ENCODE data around the gene CASP12.

The CASP12 gene

DNA sequence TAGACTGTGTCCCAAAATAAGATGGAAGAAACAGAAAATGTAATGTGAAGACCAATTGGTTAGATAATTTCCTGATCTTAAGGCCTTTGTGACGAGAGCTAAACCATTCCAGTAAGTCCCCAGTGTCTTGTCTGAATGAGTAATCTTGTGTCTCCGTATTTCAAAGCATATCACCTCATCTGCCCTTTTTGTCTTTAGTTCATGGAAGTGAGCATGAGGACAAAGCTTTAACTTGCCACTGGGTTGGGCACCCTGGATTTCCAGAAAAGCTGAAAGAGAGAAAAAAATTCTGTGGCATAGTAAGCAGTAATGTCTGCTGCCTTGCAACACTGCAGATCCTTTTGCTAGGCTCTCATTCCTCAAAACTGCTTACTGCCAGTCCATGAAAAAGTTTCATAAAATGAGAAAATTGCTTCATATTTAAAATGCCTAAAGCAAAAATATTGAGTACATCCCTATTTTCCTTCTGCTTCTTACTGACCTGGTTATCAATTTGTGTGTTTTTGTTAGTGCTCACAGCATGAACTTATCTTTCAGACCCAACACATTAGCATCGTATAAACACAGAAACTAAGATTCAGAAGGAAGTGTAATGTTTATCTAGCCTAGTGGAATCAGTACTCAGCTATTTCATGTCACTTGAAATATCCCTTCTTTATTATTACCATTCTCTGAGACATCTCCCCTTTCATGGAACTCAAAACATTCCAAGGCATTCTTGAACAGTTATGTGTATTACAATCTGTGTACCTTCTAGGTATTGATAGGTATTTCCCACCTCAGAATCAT, 5.3 kb downstream of the CASP12 start:
- no peak for DNase-seq (ENCODE audit: insufficient read length, low spot score)
- TF ChIP-seq POLR2A (IDR thresholded peaks at IDR 0.05; ENCODE audit: low read depth, low read length) (no peak), SPI1 (IDR thresholded peaks at IDR 0.05; ENCODE audit: low read depth, low read length) (no peak), POU2F2 (IDR thresholded peaks at IDR 0.05; ENCODE audit: low read depth, low read length) (no peak), PAX5 (IDR thresholded peaks at IDR 0.05; ENCODE audit: insufficient read depth, low read length, severe bottlenecking) (no peak), POLR2AphosphoS5 (IDR thresholded peaks at IDR 0.05; ENCODE audit: low read depth, low read length) (no peak), TAF1 (IDR thresholded peaks at IDR 0.05; ENCODE audit: low read depth, low read length) (no peak)
- FAIRE-seq: no peak

- TF ChIP-seq TAF1 (IDR thresholded peaks at IDR 0.05; ENCODE audit: low read depth, low read length) (no peak), POLR2A (IDR thresholded peaks at IDR 0.05; ENCODE audit: low read depth, low read length) (no peak), SPI1 (IDR thresholded peaks at IDR 0.05; ENCODE audit: low read depth, low read length) (no peak), POLR2AphosphoS5 (IDR thresholded peaks at IDR 0.05; ENCODE audit: low read depth, low read length) (no peak), PAX5 (IDR thresholded peaks at IDR 0.05; ENCODE audit: insufficient read depth, low read length, severe bottlenecking) (no peak), POU2F2 (IDR thresholded peaks at IDR 0.05; ENCODE audit: low read depth, low read length) (no peak)
- FAIRE-seq (no peak), DNase-seq (ENCODE audit: insufficient read length, low spot score) (no peak)
Observed at GRCh38 chr11:104891135-104891534, 7.1 kb downstream of the CASP12 start.

- no peak for TF ChIP-seq PAX5 (IDR thresholded peaks at IDR 0.05; ENCODE audit: insufficient read depth, low read length, severe bottlenecking)
- no peak for TF ChIP-seq POLR2AphosphoS5 (IDR thresholded peaks at IDR 0.05; ENCODE audit: low read depth, low read length)
- TF ChIP-seq POLR2A (IDR thresholded peaks at IDR 0.05; ENCODE audit: low read depth, low read length): no peak
- no peak for TF ChIP-seq SPI1 (IDR thresholded peaks at IDR 0.05; ENCODE audit: low read depth, low read length)
- TF ChIP-seq POU2F2 (IDR thresholded peaks at IDR 0.05; ENCODE audit: low read depth, low read length): no peak
- no peak for TF ChIP-seq TAF1 (IDR thresholded peaks at IDR 0.05; ENCODE audit: low read depth, low read length)
- FAIRE-seq (no peak), DNase-seq (ENCODE audit: insufficient read length, low spot score) (no peak)
Observed at GRCh38 chr11:104883342-104883741, 14.9 kb downstream of the CASP12 start.

DNA sequence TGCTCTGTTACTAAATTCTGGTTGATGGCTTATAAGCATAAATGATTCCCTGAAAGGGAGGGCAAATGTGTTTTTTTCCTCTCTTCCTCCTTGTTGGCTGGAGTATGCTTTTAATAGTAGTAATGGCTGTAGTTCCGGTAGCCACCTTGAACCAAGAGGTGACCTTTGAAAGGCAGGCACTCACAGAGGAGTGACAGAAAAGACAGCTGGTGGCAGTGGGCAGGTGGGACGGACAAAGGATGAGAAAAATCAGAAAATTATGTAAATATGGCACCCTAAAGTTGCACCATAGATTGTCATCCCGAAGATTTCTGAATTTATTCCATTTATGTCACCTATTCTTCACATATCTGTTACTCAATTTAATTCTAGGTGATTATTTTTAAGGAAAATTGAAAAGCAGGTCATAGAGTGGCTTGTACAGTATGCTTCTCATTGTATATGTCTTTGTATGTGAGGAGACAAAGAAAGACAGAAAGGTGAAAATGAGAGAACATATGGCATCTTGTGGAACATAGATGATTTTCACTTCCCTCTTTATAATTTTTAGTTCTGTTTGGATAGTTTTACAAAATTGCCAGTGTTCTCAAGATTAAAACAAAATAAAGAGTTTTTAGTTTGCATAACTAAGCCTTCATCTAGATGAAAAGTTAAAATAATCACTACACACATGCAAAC, 17.0 kb downstream of the CASP12 start:
- FAIRE-seq (peak; percentile 83), DNase-seq (ENCODE audit: insufficient read length, low spot score) (no peak)
- peak; percentile 83 for TF ChIP-seq SPI1 (IDR thresholded peaks at IDR 0.05; ENCODE audit: low read depth, low read length)
- TF ChIP-seq POLR2A (IDR thresholded peaks at IDR 0.05; ENCODE audit: low read depth, low read length): no peak

DNA sequence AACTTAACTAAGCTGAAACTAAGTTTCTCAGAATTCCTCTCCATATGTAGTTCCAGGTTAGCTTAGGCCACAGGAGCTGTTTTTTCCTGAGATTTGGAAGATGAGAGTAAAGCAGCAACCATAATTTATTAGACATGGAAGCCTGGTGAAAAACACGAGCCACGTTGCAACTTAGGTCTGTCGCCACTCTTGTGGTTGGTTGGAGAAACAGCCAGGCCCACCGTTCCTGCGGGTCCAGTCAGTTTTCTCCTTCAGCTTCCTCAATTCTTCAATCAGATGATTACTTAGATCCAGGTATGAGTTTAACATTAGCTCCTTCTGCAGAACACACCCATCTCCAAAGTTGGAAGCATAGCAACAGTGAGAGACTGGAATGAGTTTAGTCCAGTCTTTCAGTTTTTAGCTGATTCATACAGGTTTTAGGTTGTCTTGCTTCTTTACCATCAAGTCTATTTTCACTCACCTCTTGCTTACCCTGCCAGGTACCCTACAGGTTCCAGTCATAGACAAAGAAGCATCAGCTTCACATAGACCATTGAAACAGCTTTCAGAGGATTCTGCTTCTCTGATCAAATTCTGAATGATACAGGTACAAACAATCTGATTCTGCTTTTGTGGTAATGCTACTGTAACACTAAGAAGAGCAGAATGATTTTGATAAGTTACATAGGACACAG, 18.6 kb downstream of the CASP12 start:
- FAIRE-seq (peak; percentile 62), DNase-seq (ENCODE audit: insufficient read length, low spot score) (no peak)
- TF ChIP-seq PAX5 (IDR thresholded peaks at IDR 0.05; ENCODE audit: insufficient read depth, low read length, severe bottlenecking) (no peak), SPI1 (IDR thresholded peaks at IDR 0.05; ENCODE audit: low read depth, low read length) (no peak), POLR2A (IDR thresholded peaks at IDR 0.05; ENCODE audit: low read depth, low read length) (no peak), POU2F2 (IDR thresholded peaks at IDR 0.05; ENCODE audit: low read depth, low read length) (no peak)

- TF ChIP-seq POLR2A (IDR thresholded peaks at IDR 0.05; ENCODE audit: low read depth, low read length) (no peak), POU2F2 (IDR thresholded peaks at IDR 0.05; ENCODE audit: low read depth, low read length) (no peak), POLR2AphosphoS5 (IDR thresholded peaks at IDR 0.05; ENCODE audit: low read depth, low read length) (no peak), TAF1 (IDR thresholded peaks at IDR 0.05; ENCODE audit: low read depth, low read length) (no peak), SPI1 (IDR thresholded peaks at IDR 0.05; ENCODE audit: low read depth, low read length) (no peak; the same call in 1 of the 2 replicates), PAX5 (IDR thresholded peaks at IDR 0.05; ENCODE audit: insufficient read depth, low read length, severe bottlenecking) (no peak)
- FAIRE-seq (peak; percentile 40), DNase-seq (ENCODE audit: insufficient read length, low spot score) (no peak)
Observed at GRCh38 chr11:104876861-104877431, 21.3 kb downstream of the CASP12 start.

DNA sequence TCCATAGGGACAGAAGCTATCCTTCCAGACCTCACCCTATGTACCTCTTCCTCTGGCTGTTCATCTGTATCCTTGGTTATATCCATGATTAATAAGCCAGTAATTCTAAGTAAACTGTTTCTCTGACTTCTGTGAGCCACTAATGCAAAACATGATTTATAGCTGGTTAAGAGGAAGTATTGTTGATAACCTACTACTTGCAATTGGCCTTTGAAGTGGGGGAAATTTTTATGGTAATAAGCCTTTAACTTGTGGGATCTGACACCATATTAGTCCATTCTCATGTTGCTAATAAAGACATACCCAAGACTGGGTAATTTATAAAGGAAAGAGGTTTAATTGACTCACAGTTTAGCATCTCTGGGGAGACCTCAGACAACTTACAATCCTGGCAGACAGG, 21.9 kb downstream of the CASP12 start:
- no peak for TF ChIP-seq POU2F2 (IDR thresholded peaks at IDR 0.05; ENCODE audit: low read depth, low read length)
- no peak for FAIRE-seq
- DNase-seq (ENCODE audit: insufficient read length, low spot score): no peak

DNA sequence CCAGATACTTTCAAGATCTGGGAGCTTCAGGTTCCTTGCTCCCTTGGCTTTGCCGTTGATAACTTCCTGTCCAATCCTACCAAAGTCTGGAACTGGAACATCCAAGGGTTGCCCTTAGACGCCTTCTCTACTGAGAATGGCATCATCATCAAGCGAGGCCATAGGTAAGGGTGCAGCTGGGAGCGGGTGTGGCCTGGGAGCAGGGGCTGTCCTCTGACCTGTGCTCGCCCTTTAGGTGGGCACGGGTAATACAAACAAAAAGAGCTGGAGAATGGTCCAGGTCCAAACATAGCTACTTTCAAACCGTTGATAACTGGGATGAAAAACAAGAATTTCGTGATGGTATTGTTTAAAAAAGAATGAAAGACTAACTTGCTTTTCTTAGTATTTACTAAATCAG, 25.0 kb downstream of the CASP12 start:
- FAIRE-seq (no peak), DNase-seq (ENCODE audit: insufficient read length, low spot score) (no peak)
- TF ChIP-seq POLR2AphosphoS5 (IDR thresholded peaks at IDR 0.05; ENCODE audit: low read depth, low read length): no peak

GRCh38 chr11:104872393-104872792, 25.9 kb downstream of the CASP12 start:
- FAIRE-seq: no peak
- no peak for TF ChIP-seq POU2F2 (IDR thresholded peaks at IDR 0.05; ENCODE audit: low read depth, low read length)
- TF ChIP-seq POLR2AphosphoS5 (IDR thresholded peaks at IDR 0.05; ENCODE audit: low read depth, low read length): no peak
- TF ChIP-seq POLR2A (IDR thresholded peaks at IDR 0.05; ENCODE audit: low read depth, low read length): no peak
- TF ChIP-seq SPI1 (IDR thresholded peaks at IDR 0.05; ENCODE audit: low read depth, low read length): no peak
- no peak for TF ChIP-seq TAF1 (IDR thresholded peaks at IDR 0.05; ENCODE audit: low read depth, low read length)
- no peak for TF ChIP-seq PAX5 (IDR thresholded peaks at IDR 0.05; ENCODE audit: insufficient read depth, low read length, severe bottlenecking)
- no peak for DNase-seq (ENCODE audit: insufficient read length, low spot score)

GRCh38 chr11:104870910-104871309, 27.4 kb downstream of the CASP12 start:
- no peak for FAIRE-seq
- TF ChIP-seq POLR2A (IDR thresholded peaks at IDR 0.05; ENCODE audit: low read depth, low read length) (no peak), TAF1 (IDR thresholded peaks at IDR 0.05; ENCODE audit: low read depth, low read length) (no peak), POLR2AphosphoS5 (IDR thresholded peaks at IDR 0.05; ENCODE audit: low read depth, low read length) (no peak), SPI1 (IDR thresholded peaks at IDR 0.05; ENCODE audit: low read depth, low read length) (no peak), POU2F2 (IDR thresholded peaks at IDR 0.05; ENCODE audit: low read depth, low read length) (no peak), PAX5 (IDR thresholded peaks at IDR 0.05; ENCODE audit: insufficient read depth, low read length, severe bottlenecking) (no peak)
- DNase-seq (ENCODE audit: insufficient read length, low spot score): no peak

All from GM12891 (cell line).